Esophagus (tissue), 2 donors: Measurements from ENCODE around the gene POLA2. TPM values are rescaled to one million over a fixed set of nuclear protein-coding genes. Genes with fewer than 3 reads are reported as not detected.

Experiments used
- H3K27ac ChIP-seq, 2 donors: one replicate each; pipeline ENCODE4 v1.5.1; 2013; ENCODE audit warnings: low read depth in 2 of 2, mild to moderate bottlenecking in 2 of 2, inconsistent platforms in 1 of 2, low read length in 1 of 2, moderate library complexity in 1 of 2
- H3K27me3 ChIP-seq, 2 donors: one replicate each; pipeline ENCODE4 v1.6.1; 2013; ENCODE audit warnings: low read length in 2 of 2, control low read depth in 1 of 2, mild to moderate bottlenecking in 1 of 2; ENCODE audit not compliant: insufficient read depth in 2 of 2, control insufficient read depth in 1 of 2
- H3K36me3 ChIP-seq, 2 donors: one replicate each; pipeline ENCODE4 v1.6.1; 2013; ENCODE audit warnings: low read length in 1 of 2; ENCODE audit not compliant: control insufficient read depth in 2 of 2, insufficient read depth in 2 of 2
- H3K4me1 ChIP-seq, 2 donors: one replicate each; pipeline ENCODE4 v1.6.1; 2013; ENCODE audit warnings: low read length in 1 of 2; ENCODE audit not compliant: control insufficient read depth in 2 of 2, insufficient read depth in 2 of 2
- H3K4me3 ChIP-seq, 2 donors: one replicate each; pipeline ENCODE4 v1.5.1; 2013; ENCODE audit warnings: low read length in 2 of 2, mild to moderate bottlenecking in 2 of 2, low read depth in 1 of 2, moderate library complexity in 1 of 2
- H3K9me3 ChIP-seq, 2 donors: one replicate each; pipeline ENCODE4 v1.6.1; 2013; ENCODE audit warnings: mild to moderate bottlenecking in 2 of 2, low read depth in 1 of 2, low read length in 1 of 2, moderate library complexity in 1 of 2; ENCODE audit not compliant: control insufficient read depth in 2 of 2, insufficient read depth in 1 of 2
- WGBS, 2 donors: extraction: QIAGEN DNeasy Blood & Tissue Kit; methylation state at CpG; one replicate each; pipeline ENCODE4 v1.1.7; 2013; 5-methylcytosine and 5-hydroxymethylcytosine counted together
- polyA plus RNA-seq, 2 donors: library from polyadenylated mRNA; stranded (reverse); fragments of 200-250 nt; gene quantifications; one replicate each; pipeline ENCODE4 v1.2.3, GENCODE V29; 2013
- donor health status: healthy with polysubstance abuse.
- donor health status: Bipolar disorder and iron deficiency.

POLA2 gene
- polyA plus RNA-seq, 2 donors = 8.5 to 9.2 TPM

DNA sequence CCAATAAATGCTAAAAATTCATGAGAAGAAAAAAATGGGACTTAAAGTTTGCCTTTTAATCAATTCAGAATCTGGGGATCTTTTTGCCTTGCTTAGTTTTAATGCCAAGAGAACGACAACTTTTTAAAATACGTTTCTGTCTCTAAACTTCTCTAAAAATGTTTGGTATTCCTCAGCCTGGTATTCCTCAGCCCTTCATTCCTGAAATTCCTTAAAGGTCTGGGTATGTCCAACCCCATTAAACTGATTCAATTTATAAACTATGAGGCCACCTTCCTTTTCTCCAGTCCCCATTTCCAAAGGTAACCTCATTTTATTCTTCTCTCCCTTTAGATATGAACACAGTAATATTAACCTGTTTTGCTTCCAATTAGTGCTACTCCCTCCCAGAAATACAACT lies 16.6 kb downstream of the POLA2 start:
- WGBS, 2 donors = 86 to 90% methylated on average over 2 of the region's 2 CpGs
- H3K27me3 ChIP-seq = no peaks in the 10 kb centered on the region
- H3K36me3 ChIP-seq = peaks cover 2 to 22% of the 10 kb centered on the region in 2 donors
- H3K9me3 ChIP-seq = no peaks in the 10 kb centered on the region
- no peaks in the 10 kb centered on the region for H3K4me1 ChIP-seq
- no peak overlapping the region for H3K27ac ChIP-seq
- H3K4me3 ChIP-seq = no peak overlapping the region

DNA sequence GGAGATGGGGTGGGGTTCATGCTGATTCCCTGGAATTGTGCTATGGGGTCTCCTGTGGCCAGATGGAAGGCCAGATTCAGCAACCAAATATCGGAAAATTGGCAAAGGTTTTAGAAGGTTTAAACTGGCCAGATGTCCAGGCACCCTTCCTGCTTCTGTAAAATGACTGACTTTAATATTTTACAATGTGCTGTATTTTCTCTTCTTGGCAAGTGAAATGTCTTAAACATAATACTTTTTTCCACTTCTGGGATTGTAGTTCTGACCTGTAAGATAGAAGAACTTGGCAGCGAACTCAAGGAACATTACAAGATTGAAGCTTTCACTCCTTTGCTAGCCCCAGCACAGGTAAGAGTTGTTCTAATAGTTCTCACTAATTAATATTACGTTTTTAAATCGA lies 17.5 kb downstream of the POLA2 start:
- no peaks in the 10 kb centered on the region for H3K9me3 ChIP-seq
- no peaks in the 10 kb centered on the region for H3K27me3 ChIP-seq
- H3K36me3 ChIP-seq = peaks cover 2 to 22% of the 10 kb centered on the region in 2 donors
- 83 to 86% methylated on average over 4 of the region's 4 CpGs for WGBS, 2 donors
- H3K4me1 ChIP-seq = no peaks in the 10 kb centered on the region
- peak overlapping the region in 1 of 2 donors; percentile 58 for H3K27ac ChIP-seq
- no peak overlapping the region for H3K4me3 ChIP-seq

GRCh38 chr11:65279741-65280440 lies 18.1 kb downstream of the POLA2 start:
- Histone ChIP-seq H3K4me3 (no peak overlapping the region), H3K27ac (peak overlapping the region in 1 of 2 donors; percentile 58), H3K36me3 (peaks cover 2 to 22% of the 10 kb centered on the region in 2 donors), H3K9me3 (no peaks in the 10 kb centered on the region), H3K27me3 (no peaks in the 10 kb centered on the region), H3K4me1 (no peaks in the 10 kb centered on the region)
- WGBS, 2 donors = 17 to 25% methylated on average over 5 of the region's 5 CpGs

- 75 to 88% methylated on average over 4 of the region's 4 CpGs for WGBS, 2 donors
- H3K36me3 ChIP-seq = peaks cover 2 to 22% of the 10 kb centered on the region in 2 donors
- H3K9me3 ChIP-seq = no peaks in the 10 kb centered on the region
- H3K4me1 ChIP-seq = no peaks in the 10 kb centered on the region
- no peaks in the 10 kb centered on the region for H3K27me3 ChIP-seq
- peak overlapping the region in 1 of 2 donors; percentile 6 for H3K27ac ChIP-seq
- H3K4me3 ChIP-seq = no peak overlapping the region
Measured at GRCh38 chr11:65280646-65281045, 18.9 kb downstream of the POLA2 start.

- H3K27ac ChIP-seq = no peak overlapping the region
- peaks cover 2 to 10% of the 10 kb centered on the region in 2 donors for H3K36me3 ChIP-seq
- no peak overlapping the region for H3K4me3 ChIP-seq
- no peaks in the 10 kb centered on the region for H3K9me3 ChIP-seq
- H3K27me3 ChIP-seq = no peaks in the 10 kb centered on the region
- H3K4me1 ChIP-seq = peaks cover 0 to 5% of the 10 kb centered on the region in 2 donors
- WGBS, 2 donors = 82 to 84% methylated on average over 4 of the region's 4 CpGs
Measured at GRCh38 chr11:65286686-65287085, 24.9 kb downstream of the POLA2 start.

GRCh38 chr11:65287601-65288000 lies 25.8 kb downstream of the POLA2 start:
- Histone ChIP-seq H3K9me3 (no peaks in the 10 kb centered on the region), H3K4me1 (peaks cover 0 to 5% of the 10 kb centered on the region in 2 donors), H3K27me3 (no peaks in the 10 kb centered on the region), H3K36me3 (peaks cover 2 to 4% of the 10 kb centered on the region in 2 donors), H3K4me3 (no peak overlapping the region), H3K27ac (no peak overlapping the region)
- WGBS, 2 donors = 93 to 96% methylated on average over 2 of the region's 2 CpGs

GRCh38 chr11:65288706-65289536 lies 27.2 kb downstream of the POLA2 start:
- Histone ChIP-seq H3K27me3 (no peaks in the 10 kb centered on the region), H3K4me1 (peaks cover 0 to 5% of the 10 kb centered on the region in 2 donors), H3K9me3 (no peaks in the 10 kb centered on the region), H3K27ac (peak overlapping the region in 1 of 2 donors; percentile 2), H3K4me3 (no peak overlapping the region), H3K36me3 (peaks cover 0 to 3% of the 10 kb centered on the region in 2 donors)
- WGBS, 2 donors = 64 to 70% methylated on average over 6 of the region's 6 CpGs

DNA sequence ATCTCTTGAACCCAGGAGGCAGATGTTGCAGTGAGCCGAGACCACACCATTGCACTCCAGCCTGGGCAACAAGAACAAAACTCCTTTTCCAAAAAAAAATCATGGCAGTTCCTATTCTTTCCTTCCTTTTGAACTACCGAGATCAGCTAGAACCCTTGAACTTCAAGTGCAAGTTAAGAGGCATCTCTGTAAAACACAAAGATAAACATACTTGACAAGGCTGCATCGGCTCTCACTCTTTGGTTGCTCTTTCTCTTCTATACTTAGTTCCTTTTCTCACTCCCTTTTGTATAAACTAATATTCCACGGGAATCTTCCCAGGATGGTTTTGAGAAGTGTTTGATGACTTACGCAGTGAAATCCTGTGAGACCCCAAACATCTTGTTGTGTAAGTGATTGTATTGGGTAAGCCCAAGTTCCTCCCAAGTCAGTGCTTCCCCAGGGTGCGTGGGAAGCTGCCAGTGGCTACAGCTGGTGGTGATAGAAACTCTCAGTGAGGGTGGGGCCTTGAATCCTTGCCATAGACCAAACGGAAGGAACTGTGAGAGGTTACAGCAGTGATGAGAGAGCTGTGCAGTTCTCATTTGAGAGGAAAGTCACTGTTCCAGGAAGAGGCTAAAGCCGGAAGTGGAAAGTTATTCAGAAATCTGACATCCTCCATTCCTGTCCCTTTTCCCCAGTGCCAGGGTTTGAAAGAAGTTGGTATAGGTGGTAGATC lies 28.8 kb downstream of the POLA2 start:
- peak overlapping the region; percentile 73 to 87 for H3K27ac ChIP-seq
- WGBS, 2 donors = 48 to 54% methylated on average over 8 of the region's 8 CpGs
- no peaks in the 10 kb centered on the region for H3K9me3 ChIP-seq
- no peaks in the 10 kb centered on the region for H3K27me3 ChIP-seq
- peaks cover 3 to 8% of the 10 kb centered on the region in 2 donors for H3K4me1 ChIP-seq
- H3K4me3 ChIP-seq = no peak overlapping the region
- peaks cover 0 to 3% of the 10 kb centered on the region in 2 donors for H3K36me3 ChIP-seq

DNA sequence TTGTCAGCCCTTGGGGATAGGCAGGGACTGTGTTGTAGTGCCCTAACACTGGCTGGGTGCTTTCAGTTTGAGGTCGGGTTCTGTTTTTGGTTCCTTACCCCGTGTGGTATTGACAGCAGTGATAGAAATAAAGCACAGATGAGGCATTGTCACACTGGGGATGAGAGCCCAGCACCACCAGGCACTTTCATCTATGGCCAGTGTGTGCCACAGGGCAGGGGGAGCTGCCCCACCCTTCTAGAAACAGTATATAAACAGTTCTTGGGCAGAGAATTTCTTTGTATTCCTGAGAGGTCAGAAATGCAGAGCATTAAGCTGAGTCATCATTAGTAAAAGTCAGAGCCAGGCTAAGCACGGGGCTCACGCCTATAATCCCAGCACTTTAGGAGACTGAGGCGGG lies 29.9 kb downstream of the POLA2 start:
- Histone ChIP-seq H3K27ac (peak overlapping the region; percentile 87 to 88), H3K4me3 (no peak overlapping the region), H3K36me3 (peaks cover 0 to 7% of the 10 kb centered on the region in 2 donors), H3K27me3 (no peaks in the 10 kb centered on the region), H3K4me1 (peaks cover 3 to 8% of the 10 kb centered on the region in 2 donors), H3K9me3 (no peaks in the 10 kb centered on the region)
- WGBS, 2 donors = 48 to 64% methylated on average over 5 of the region's 5 CpGs
